Measurements from ENCODE around the gene C2CD2.

DNA sequence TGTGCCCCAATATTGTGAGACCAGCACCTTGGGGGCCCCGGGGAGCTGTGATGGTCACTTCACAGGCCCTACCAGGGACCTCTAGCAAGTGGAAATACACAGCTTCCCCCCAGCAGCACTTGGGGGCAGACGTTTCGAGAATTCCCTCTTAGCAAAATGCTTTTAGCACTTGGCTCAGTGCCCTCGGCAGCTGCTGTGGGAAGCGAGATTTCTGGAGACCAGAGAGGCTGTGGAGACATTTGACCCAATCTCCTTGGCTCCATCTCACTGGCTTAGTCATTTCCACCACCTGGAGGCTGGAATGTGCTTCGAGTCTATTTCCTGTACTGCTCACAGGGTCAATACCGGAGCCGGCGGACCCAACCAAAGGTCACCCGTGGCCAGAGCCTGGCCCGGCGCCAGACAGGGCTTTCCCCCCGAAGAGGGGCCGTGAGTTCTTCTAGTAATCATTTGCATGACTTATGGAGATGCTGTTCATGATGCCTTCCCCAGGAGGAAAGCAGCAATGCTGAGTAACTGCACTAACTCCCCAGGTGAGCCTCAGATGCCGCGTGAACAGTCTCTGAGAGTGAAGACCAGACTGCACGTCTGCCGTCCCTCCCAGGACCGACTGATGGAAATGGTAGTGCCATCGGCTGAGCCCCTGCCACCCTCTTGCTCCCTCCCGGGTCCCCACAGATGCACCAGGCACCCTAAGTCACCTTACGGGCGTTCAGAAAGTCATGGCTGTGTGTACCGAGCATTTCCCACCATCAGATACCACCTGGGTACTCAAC, 4.4 kb upstream of the C2CD2 start:
- TF ChIP-seq, protein P1, sequence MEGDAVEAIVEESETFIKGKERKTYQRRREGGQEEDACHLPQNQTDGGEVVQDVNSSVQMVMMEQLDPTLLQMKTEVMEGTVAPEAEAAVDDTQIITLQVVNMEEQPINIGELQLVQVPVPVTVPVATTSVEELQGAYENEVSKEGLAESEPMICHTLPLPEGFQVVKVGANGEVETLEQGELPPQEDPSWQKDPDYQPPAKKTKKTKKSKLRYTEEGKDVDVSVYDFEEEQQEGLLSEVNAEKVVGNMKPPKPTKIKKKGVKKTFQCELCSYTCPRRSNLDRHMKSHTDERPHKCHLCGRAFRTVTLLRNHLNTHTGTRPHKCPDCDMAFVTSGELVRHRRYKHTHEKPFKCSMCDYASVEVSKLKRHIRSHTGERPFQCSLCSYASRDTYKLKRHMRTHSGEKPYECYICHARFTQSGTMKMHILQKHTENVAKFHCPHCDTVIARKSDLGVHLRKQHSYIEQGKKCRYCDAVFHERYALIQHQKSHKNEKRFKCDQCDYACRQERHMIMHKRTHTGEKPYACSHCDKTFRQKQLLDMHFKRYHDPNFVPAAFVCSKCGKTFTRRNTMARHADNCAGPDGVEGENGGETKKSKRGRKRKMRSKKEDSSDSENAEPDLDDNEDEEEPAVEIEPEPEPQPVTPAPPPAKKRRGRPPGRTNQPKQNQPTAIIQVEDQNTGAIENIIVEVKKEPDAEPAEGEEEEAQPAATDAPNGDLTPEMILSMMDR (IDR thresholded peaks at IDR 0.05): no peak
- no peak for TF ChIP-seq EZH2 (IDR thresholded peaks at IDR 0.05; ENCODE audit: borderline replicate concordance, insufficient read depth, low read depth, low read length, poor library complexity, severe bottlenecking)
